UCSD-AML1 (cell line): ENCODE results near the gene GPR17.

ENCODE experiments used
- DNase-seq: peaks from one replicate; lab custom pipeline; 2025; ENCODE audit not compliant: unreplicated experiment; lab: John Stamatoyannopoulos, UW

Gene GPR17

GRCh38 chr2:127665267-127665893, 19.4 kb downstream of the GPR17 start:
- DNase-seq = no peak

DNA sequence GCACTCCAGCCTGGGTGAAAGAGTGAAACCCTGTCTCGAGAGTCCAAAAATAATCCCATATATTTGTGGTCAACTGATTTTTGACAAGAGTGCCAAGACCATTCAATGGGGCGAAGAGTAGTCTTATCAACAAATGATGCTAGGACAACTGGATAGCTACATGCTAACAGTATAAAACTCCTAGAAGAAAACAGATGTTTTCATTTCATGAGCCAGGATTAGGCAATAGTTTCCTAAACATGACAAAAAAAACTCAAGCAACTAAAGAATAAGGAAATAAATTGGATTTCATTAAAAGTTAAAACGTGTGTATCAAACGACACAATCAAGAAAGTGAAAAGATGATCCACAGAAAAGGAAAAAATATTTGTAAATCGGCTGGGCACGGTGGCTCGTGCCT, 23.1 kb downstream of the GPR17 start:
- no peak for DNase-seq

DNA sequence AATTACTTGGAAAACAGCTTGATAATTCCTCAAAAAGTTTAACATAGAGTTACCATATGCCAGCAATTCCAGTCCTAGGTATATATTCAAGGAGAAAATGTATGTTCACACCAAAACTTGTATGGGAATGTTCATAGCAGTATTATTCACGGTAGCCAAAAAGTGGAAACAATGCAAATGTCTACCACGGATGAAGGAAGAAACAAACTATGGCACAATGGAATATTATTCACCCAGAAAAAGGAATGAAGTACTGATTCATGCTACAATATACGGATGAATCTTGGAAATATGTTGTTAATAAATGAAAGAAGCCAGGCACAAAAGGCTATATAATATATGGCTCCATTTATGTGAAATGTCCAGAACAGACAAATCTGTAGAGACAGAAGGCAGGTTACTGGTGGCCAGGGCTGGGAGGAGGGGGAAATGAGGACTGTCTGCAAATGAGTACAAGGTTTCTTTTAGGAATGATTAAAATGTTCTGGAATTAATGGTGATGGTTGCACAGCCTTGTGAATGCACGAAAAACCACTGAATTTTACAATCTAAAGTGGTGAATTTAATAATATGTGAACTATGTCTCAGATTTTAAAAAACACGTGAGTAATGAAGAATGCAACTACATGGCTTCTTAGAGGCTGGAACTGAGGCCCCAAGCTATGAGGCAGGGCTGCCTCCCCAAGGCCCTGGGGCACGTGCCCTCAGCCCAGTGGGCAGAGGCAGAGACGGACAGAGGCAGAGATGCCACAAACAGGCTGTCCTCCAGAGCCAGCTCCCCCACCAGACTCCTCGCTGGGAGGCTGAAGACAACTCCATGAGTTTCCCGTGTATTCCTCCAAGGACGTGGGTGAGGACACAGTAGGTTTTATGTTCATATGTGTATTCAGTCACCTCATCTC, 24.4 kb downstream of the GPR17 start:
- DNase-seq = no peak

DNA sequence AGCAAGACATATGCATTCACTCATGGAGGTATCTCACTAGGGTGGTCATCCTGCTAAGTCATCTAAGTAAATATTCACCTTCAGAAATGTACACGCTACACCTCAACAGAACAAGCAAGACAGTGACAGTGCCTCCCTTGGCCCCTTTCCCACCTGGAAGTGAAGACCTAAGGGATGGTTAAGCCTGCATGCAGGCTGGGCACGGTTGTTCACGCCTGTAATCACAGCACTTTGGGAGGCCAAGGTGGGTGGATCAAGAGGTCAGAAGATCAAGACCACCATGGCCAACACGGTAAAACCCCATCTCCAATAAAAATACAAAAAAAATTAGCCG, 25.0 kb downstream of the GPR17 start:
- DNase-seq = no peak

DNA sequence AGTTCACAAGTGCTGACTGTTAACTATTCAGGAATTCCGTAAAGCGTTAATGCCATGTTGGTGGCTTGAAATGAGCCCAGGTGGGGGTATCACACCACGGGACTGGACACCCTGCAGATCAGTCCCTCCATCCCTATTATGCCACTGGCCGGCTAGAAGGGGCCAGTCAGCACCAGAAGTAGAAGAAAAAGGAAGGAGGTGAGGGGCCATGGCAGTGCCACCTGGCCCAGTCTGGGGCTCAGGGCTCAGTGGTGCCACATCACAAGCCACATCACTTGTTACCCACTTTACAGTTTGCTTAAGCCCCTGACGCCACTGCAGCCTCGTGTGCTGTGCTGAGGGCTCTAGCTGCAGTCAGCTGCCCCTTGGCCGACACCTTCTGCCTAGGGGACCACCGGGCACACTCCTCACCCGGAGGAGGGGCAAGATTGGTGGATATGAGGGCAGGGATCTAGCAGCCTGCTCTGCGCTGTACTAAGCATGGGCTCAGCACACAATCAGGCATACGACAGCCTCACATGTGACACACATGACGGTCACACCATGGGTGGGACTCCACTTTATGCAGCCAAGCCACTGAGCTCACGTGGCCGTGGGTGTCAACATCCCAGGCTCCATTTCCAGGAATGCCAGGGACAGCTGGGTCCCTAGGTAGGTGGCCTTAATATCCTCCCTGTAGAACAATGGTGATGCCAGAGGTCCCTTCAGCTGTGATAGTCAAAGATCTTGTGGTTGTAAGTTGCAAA, 25.8 kb downstream of the GPR17 start:
- DNase-seq = no peak

- no peak for DNase-seq
Observed at GRCh38 chr2:127672341-127673224, 26.6 kb downstream of the GPR17 start.

DNA sequence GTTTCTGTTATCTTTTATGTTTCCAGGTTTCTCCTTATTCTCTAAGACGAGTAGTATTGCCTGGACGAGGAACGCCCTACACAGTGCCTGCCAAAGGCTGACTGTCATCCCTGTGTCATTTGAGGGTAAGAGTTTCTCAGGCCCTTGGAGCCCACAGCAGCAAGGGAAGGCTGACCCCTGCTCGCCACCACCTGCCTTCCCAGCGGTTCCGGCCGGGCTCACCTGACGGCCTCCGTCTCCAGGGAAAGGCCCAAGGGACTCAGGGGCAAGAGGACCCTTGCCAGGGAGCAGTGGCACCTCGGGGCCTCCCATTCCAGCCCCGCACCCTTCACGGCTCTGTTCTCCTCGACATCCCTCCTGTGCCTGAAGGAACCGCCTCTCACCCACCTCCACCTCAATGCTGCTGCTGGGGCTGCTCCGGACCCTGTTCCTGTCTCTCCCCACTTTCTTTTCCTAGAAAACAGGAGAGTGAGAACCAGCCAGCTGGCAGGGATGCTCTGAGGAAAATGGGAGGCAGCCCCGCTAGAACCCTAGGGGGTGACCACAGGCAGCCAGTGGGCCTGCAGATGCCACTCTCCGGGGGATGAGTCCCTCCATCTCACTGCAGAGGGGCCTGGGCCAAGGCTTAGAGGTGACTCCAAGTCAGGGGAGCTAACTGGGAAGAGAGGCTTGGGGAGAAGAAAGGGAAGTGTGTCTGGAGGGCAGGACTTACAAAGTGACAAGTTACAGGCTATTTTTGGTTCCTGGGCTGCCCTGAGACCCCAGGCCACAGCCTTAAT, 27.5 kb downstream of the GPR17 start:
- DNase-seq = no peak

GRCh38 chr2:127674241-127675209, 28.6 kb downstream of the GPR17 start:
- no peak for DNase-seq

DNA sequence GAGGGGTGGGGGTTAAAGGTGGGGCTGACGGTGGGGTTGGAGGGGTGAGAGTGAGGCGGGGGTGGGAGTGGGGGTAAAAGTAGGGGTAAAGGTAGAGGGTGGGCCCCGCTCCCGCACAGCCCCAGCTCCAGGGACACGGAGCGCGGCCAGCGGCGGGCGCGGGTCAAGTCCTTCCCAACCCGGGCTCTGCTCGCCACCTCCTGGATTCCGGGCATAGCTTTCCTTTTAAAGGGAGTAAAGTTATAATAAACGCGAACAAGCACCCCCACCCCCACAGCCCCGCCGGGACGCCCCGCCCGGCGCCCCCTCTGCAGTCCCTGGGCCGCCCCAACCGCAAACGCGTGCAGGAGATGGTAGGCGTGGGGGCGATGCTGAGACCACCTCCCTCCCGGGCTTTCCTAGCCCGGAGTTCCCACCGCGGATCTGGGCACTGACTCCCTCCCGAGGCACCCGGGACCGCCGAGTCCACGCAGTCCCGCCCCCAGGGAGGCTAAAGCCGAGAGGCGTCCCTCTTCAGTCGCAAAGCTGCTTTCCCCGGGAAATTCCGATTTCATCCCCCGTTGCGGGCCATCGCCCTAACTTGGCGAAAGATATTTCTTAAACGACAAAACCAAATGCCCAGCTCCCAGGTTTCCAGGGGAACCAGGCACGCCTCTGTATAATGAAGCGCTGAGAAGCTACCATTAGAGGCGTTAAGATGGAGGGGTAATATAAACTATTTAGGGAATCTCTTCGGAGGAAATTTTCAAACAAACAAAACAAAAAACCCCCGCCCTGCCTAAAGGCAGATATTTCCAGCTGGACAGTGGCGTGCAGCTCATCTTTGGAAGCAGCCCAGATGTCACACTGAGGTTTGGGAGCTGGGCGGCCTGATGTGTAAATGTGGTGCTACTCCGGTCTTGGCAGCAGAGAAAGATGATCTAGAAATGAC, 29.6 kb downstream of the GPR17 start, which contains the start of gene LIMS2:
TSS of gene LIMS2 (minus strand) at position 200 of the 931 bp plus-strand sequence. CDS start 506 bp downstream, outside the sequence.
- no peak for DNase-seq

DNA sequence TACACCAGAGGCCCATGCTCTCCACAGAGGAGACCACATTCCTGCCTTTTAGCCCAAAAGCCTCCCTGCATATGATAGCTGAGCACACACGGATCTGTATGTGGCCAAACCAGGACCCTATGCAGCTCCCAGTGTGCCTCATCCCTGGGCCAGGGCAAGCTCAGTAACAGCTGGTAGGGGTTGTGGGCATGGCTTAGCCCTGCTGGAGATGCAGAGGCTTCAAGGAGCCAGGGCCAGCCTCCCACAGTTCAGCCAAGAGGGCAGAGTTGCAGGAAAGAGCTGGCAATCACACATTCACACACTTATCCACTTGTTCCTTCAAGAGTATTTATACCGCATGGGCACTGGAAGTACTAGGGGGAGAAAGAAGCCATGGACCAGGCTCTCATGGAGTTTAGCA, 31.0 kb downstream of the GPR17 start:
- no peak for DNase-seq

GRCh38 chr2:127678531-127678930, 32.6 kb downstream of the GPR17 start:
- no peak for DNase-seq

- DNase-seq = no peak
Observed at GRCh38 chr2:127678991-127679390, 33.0 kb downstream of the GPR17 start.

DNA sequence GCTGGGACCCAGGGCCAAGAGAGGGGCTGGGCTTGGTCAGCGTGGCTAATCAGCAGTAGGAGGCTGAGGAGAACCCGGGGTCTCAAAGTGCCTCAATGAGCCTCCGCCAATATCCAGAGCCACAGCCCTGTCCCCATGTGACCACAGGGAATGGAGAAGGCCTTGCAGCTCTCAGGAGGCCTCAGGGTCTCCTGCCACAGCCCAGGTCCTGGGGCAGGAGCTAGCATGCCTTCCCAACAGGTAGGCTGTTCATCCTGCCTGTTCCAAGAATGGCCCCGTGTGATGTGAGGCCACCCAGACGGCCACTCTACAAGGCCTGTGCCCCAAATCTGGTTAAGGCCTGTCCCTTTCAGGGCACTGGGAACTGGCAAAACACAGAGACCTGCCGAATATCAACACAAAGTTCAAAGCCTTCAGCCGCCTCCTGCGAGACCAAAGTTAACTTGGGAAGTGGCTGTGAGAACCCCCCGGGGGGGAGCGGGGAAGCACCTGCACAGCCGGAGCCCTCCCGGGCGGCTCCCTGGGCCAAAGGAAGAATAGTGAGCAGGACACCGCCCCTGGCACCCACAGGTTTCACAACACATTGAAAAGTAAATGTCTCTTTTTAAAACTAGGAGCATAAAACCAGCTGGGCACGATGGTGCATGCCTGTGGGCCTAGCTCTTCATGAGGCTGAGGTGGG, 33.9 kb downstream of the GPR17 start:
- no peak for DNase-seq

DNA sequence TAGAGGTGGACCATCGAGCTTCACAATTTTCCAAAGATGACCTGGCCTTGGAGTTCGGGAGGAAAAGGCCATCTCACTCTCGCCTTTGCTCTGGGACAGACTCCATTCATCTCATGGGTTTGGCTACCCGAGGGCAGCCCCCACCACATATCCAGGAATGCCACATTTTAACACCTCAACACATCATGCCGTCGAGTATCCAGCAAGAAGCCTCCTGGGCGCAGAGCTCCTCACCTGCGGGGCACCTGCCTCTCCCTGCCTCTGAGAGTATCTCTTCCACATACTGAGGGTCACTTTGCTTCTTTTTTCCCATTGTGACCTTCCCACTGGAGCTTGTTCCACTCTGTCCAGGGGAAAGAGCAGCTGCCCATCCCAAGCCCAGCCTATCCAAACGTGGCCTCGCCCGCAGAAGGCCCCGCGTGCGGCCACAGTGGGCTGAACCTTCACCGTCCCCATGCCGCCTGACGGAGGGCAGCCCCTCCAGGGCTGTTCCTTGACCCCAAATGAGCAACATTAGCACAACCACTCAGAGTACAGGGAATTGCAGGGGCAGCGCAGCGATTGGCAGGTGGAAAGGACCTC, 34.8 kb downstream of the GPR17 start:
- DNase-seq = no peak

DNA sequence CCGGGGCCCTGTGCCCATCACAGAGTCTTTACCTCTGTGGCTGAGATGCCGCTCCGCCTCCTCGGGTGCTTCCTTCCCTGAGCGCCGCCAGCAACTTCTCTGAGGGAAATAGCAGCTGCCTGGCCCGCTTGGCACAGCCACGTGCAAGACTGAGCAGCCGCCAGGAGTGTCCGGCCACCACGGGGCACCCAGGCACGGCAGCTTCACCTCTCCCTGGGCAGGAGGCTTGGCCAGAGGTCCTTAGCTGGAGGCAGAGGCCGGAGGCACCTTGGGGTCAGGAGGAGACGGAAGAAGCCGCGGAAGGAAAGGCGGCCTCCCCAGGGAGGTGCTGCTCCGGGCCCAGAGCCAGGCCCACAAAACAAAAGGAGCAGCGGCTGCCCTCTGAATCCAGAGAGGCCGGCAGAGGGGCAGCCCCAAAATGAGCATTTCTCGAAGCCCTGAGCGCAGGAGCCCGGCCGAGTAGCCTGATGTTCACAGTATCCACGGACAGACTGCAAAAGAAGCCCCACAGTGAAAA, 35.4 kb downstream of the GPR17 start:
- no peak for DNase-seq

GRCh38 chr2:127681976-127682857, 36.3 kb downstream of the GPR17 start:
- no peak for DNase-seq
